ENCODE data around the gene ITCH. TPM values are rescaled to one million over a fixed set of nuclear protein-coding genes. Genes with fewer than 3 reads are reported as not detected.

Gene ITCH
- 39.0 and 41.5 TPM in 2 replicates for total RNA-seq

DNA sequence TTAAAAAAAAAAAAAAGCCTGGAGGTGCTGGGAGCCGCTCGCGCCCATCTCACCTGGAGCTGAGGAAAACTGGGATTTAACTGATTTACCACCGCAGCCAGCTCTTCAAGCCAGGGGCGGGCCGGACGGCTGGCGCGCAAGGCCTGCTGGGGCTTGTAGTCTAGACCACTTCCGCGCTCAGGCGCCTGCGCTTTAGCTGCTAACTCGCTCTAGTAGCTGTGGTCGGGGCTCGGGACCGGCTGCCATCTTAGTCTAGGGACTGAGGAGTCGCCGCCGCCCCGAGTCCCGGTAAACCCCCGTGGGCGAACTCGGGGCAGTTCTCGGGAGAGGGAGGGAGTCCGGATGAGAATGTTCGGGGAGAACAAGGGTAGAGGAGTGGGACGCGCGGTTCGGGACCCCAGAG, at the start of gene ITCH:
TSS of gene ITCH (plus strand) at position 212 of the 403 bp plus-strand sequence. CDS start 30,539 bp downstream, outside the sequence.

GRCh38 chr20:34516247-34517113, 153.4 kb downstream of the ITCH start, which contains the start of gene DYNLRB1:
DYNLRB1 (plus strand) TSS chr20:34516422; CDS start chr20:34516459, 37 bp downstream.

DNA sequence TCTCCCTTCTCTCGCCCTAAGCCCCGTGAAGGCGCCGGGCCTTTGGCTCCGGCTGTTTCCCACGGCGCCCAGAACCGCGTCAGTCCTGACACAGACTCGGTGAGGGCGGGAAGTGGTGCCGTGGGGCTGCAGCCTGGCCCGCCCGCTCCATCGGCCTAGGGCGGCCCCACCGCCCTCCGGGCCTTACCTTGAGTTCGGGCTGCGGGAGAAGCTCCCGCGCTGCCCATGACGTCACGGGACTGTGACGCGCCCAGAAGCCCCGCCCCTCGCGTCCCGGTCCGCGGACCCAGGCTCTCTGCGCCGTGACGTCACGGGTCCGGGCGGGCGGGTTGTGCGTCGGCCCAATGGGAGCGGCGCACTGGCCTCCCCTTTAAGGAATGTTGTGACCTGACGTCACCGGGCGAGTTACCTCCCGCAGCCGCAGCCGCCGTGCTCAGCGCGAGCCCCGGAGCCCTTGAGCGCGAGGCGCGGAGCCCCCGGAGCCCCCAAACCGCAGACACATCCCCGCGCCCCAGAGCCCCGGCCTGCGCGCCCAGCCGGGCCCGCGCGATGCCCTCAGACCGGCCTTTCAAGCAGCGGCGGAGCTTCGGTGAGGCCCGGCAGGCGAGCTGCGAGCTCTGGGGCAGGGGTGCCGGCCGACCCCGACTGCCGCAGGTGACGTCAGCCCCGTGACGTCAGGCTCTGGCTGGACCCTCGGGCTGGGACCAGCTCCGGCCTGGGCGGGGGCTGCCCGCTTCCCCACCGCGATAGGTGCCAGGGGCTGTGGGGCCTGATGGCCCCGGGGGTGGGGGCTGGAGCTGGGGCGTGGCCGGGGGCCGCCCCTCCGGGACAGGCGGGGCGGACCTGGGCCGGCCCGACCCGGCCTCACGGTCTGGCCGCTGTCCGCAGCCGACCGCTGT, 195.5 kb downstream of the ITCH start, which contains the start of gene MAP1LC3A:
TSS of gene MAP1LC3A (plus strand) at position 399 of the 899 bp plus-strand sequence. CDS start at position 550, 151 bp downstream.

Other genes starting within 250 kb of the ITCH start
- gene ASIP, start 121.8 kb upstream of the ITCH start, total RNA-seq, result not detected in 2 replicates
- 143 and 147 TPM in 2 replicates for gene AHCY, start 59.9 kb upstream of the ITCH start, total RNA-seq
- gene DYNLRB1, start 153.1 kb downstream of the ITCH start, total RNA-seq, result 121 and 168 TPM in 2 replicates
- gene MAP1LC3A, start 195.4 kb downstream of the ITCH start, total RNA-seq, result 56.1 and 94.8 TPM in 2 replicates

Measured in cardiac atrium fibroblast (primary cell).